Non-pigmented ciliary epithelial cell (primary cell): Measurements from ENCODE around the gene GTF2F2.

Experiments used
- DNase-seq: peaks from one replicate; pipeline ENCODE4 v3.0.0-alpha.2; 2010; ENCODE audit warnings: low read depth

GTF2F2 gene

GRCh38 chr13:45120967-45121831 lies 889 bp downstream of the GTF2F2 start:
- DNase-seq, result no peak

- no peak for DNase-seq
Measured at GRCh38 chr13:45122941-45123340, 2.6 kb downstream of the GTF2F2 start.

GRCh38 chr13:45132369-45133064 lies 12.2 kb downstream of the GTF2F2 start:
- no peak for DNase-seq

GRCh38 chr13:45133396-45134118 lies 13.2 kb downstream of the GTF2F2 start:
- DNase-seq, result no peak

GRCh38 chr13:45136741-45137504 lies 16.6 kb downstream of the GTF2F2 start:
- no peak for DNase-seq

GRCh38 chr13:45137526-45137925 lies 17.2 kb downstream of the GTF2F2 start:
- no peak for DNase-seq

GRCh38 chr13:45138282-45138681 lies 18.0 kb downstream of the GTF2F2 start:
- no peak for DNase-seq

- no peak for DNase-seq
Measured at GRCh38 chr13:45141369-45141768, 21.1 kb downstream of the GTF2F2 start.

- DNase-seq, result no peak
Measured at GRCh38 chr13:45142440-45143345, 22.4 kb downstream of the GTF2F2 start.

- DNase-seq, result no peak
Measured at GRCh38 chr13:45143346-45143751, 23.0 kb downstream of the GTF2F2 start.

- DNase-seq, result no peak
Measured at GRCh38 chr13:45149964-45150363, 29.7 kb downstream of the GTF2F2 start.

- DNase-seq, result no peak
Measured at GRCh38 chr13:45156565-45157361, 36.5 kb downstream of the GTF2F2 start.

GRCh38 chr13:45162194-45162593 lies 41.9 kb downstream of the GTF2F2 start:
- DNase-seq, result no peak

- DNase-seq, result peak; percentile 67
Measured at GRCh38 chr13:45162821-45163220, 42.5 kb downstream of the GTF2F2 start.

GRCh38 chr13:45166858-45167257 lies 46.5 kb downstream of the GTF2F2 start:
- no peak for DNase-seq

GRCh38 chr13:45167611-45168554 lies 47.6 kb downstream of the GTF2F2 start:
- DNase-seq, result no peak

GRCh38 chr13:45168555-45168930 lies 48.2 kb downstream of the GTF2F2 start:
- no peak for DNase-seq

GRCh38 chr13:45174478-45174877 lies 54.2 kb downstream of the GTF2F2 start:
- no peak for DNase-seq
